SK-N-SH treated with all-trans-retinoic acid at 6 μM for 48 hours (cell line): ENCODE measurements around the gene TK1.

Experiments
- ATAC-seq: fragments of 200-7000 bp; cut with Tn5 transposase; 3 replicates; pipeline ENCODE4 v1.9.1; 2020; ENCODE audit warnings: mild to moderate bottlenecking, moderate library complexity
- ARNTL ChIP-seq: fragments of 450-650 bp; formaldehyde crosslinking; IDR thresholded peaks from 2 replicates; pipeline ENCODE4 v1.5.0; 2020; ENCODE audit warnings: low read depth, mild to moderate bottlenecking, moderate library complexity, borderline replicate concordance
- BACH2 ChIP-seq: fragments of 250-450 bp; sonication (Bioruptor Pico); IDR thresholded peaks from 2 replicates; pipeline ENCODE4 v1.9.0; 2021; ENCODE audit warnings: mild to moderate bottlenecking, borderline replicate concordance
- CSDC2 ChIP-seq: fragments of 250-450 bp; sonication (Bioruptor Pico); IDR thresholded peaks from 2 replicates; pipeline ENCODE4 v1.5.0; 2020; ENCODE audit warnings: mild to moderate bottlenecking, moderate library complexity
- CSRNP3 ChIP-seq: fragments of 250-450 bp; sonication (Bioruptor Pico); IDR thresholded peaks from 2 replicates; pipeline ENCODE4 v1.5.1; 2021; ENCODE audit warnings: mild to moderate bottlenecking, moderate library complexity
- ESRRG ChIP-seq: fragments of 250-450 bp; sonication (Bioruptor Pico); IDR thresholded peaks from 2 replicates; pipeline ENCODE4 v1.6.1; 2021; ENCODE audit warnings: mild to moderate bottlenecking
- GLIS3 ChIP-seq: fragments of 250-450 bp; sonication (Bioruptor Pico); IDR thresholded peaks from 2 replicates; pipeline ENCODE4 v1.5.0; 2020; ENCODE audit warnings: mild to moderate bottlenecking, moderate library complexity
- ISL1 ChIP-seq: fragments of 250-450 bp; sonication (Bioruptor Pico); IDR thresholded peaks from 2 replicates; pipeline ENCODE4 v2.1.2; 2022; ENCODE audit warnings: mild to moderate bottlenecking, moderate library complexity
- PATZ1 ChIP-seq: fragments of 250-450 bp; sonication (Bioruptor Pico); IDR thresholded peaks from 2 replicates; pipeline ENCODE4 v1.8.0; 2020; ENCODE audit warnings: mild to moderate bottlenecking, moderate library complexity, borderline replicate concordance
- PPARA ChIP-seq: fragments of 250-450 bp; sonication (Bioruptor Pico); IDR thresholded peaks from 2 replicates; pipeline ENCODE4 v1.5.0; 2020; ENCODE audit warnings: mild to moderate bottlenecking, borderline replicate concordance
- RARB ChIP-seq: fragments of 250-450 bp; sonication (Bioruptor Pico); IDR thresholded peaks from 2 replicates; pipeline ENCODE4 v1.8.0; 2021; ENCODE audit warnings: mild to moderate bottlenecking, moderate library complexity
- SNAI2 ChIP-seq: fragments of 250-450 bp; sonication (Bioruptor Pico); IDR thresholded peaks from 2 replicates; pipeline ENCODE4 v1.5.0; 2020; ENCODE audit warnings: mild to moderate bottlenecking, moderate library complexity
- TCF4 ChIP-seq: fragments of 250-450 bp; sonication (Bioruptor Pico); IDR thresholded peaks from 2 replicates; pipeline ENCODE4 v1.8.0; 2021; ENCODE audit warnings: mild to moderate bottlenecking, moderate library complexity, borderline replicate concordance
- ZC3H10 ChIP-seq: fragments of 250-450 bp; sonication (Bioruptor Pico); IDR thresholded peaks from 2 replicates; pipeline ENCODE4 v1.5.1; 2021; ENCODE audit warnings: mild to moderate bottlenecking, moderate library complexity
- ZFP30 ChIP-seq: fragments of 450-650 bp; formaldehyde crosslinking; IDR thresholded peaks from 2 replicates; pipeline ENCODE4 v1.5.0; 2022; ENCODE audit warnings: mild to moderate bottlenecking, moderate library complexity
- ZNF70 ChIP-seq: fragments of 450-650 bp; formaldehyde crosslinking; IDR thresholded peaks from 2 replicates; pipeline ENCODE4 v1.5.0; 2020; ENCODE audit warnings: mild to moderate bottlenecking, moderate library complexity
- ZNF8 ChIP-seq: fragments of 450-650 bp; formaldehyde crosslinking; IDR thresholded peaks from 2 replicates; pipeline ENCODE4 v1.5.0; 2020; ENCODE audit warnings: mild to moderate bottlenecking, moderate library complexity
- TF ChIP-seq, protein P1 (sequence below): fragments of 250-450 bp; sonication (Bioruptor Pico); IDR thresholded peaks from 2 replicates; pipeline ENCODE4 v1.8.0; 2021; ENCODE audit warnings: low read depth, mild to moderate bottlenecking, moderate library complexity, borderline replicate concordance
- TF ChIP-seq, protein P2 (sequence below): fragments of 250-450 bp; sonication (Bioruptor Pico); IDR thresholded peaks from 2 replicates; pipeline ENCODE4 v1.5.0; 2020; ENCODE audit warnings: mild to moderate bottlenecking, moderate library complexity

TK1 gene

DNA sequence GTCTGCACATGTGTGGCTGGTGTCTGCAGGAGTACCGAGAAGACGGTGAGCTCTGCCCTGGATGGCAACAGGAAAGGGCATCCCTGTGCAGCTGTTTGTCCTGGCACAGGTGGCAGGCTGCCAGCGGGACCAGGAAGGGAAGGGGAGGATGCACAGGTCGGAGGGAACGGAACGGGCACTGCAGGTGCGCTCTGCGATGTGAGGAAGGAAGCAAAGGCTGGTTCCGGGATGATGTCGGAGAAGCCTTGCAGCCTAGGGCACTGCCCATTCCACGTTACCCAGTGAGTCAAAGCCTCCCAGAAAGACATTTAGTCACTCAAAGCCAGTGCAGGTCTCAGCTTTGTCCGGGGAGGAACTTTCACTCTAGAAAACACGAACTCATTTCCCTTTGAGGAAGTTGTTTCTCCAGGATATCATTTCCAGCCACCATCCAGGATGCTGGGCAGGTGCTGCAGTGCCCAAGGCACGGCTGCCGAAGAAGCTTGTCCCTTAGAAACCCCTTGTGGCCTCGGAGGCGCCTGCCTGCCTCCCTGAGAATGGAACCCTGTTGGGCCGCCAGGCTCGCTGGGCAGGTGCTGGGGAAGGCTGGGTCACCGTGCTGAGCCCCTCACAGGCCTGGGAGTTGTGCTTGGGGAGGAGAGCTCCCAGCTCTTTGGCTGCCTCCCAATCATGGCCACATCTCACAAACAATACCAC lies 40.1 kb upstream of the TK1 start:
- ATAC-seq: peak; percentile 13
- TF ChIP-seq, protein P1, sequence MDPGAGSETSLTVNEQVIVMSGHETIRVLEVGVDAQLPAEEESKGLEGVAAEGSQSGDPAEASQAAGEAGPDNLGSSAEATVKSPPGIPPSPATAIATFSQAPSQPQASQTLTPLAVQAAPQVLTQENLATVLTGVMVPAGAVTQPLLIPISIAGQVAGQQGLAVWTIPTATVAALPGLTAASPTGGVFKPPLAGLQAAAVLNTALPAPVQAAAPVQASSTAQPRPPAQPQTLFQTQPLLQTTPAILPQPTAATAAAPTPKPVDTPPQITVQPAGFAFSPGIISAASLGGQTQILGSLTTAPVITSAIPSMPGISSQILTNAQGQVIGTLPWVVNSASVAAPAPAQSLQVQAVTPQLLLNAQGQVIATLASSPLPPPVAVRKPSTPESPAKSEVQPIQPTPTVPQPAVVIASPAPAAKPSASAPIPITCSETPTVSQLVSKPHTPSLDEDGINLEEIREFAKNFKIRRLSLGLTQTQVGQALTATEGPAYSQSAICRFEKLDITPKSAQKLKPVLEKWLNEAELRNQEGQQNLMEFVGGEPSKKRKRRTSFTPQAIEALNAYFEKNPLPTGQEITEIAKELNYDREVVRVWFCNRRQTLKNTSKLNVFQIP (CRISPR knock-in tag): no peak
- TF ChIP-seq GLIS3 (CRISPR knock-in tag) (no peak), RARB (CRISPR knock-in tag) (no peak), ARNTL (no peak), TCF4 (no peak), ZNF8 (CRISPR knock-in tag) (no peak), SNAI2 (CRISPR knock-in tag) (no peak), CSRNP3 (CRISPR knock-in tag) (no peak), PPARA (CRISPR knock-in tag) (no peak)
- TF ChIP-seq, protein P2, sequence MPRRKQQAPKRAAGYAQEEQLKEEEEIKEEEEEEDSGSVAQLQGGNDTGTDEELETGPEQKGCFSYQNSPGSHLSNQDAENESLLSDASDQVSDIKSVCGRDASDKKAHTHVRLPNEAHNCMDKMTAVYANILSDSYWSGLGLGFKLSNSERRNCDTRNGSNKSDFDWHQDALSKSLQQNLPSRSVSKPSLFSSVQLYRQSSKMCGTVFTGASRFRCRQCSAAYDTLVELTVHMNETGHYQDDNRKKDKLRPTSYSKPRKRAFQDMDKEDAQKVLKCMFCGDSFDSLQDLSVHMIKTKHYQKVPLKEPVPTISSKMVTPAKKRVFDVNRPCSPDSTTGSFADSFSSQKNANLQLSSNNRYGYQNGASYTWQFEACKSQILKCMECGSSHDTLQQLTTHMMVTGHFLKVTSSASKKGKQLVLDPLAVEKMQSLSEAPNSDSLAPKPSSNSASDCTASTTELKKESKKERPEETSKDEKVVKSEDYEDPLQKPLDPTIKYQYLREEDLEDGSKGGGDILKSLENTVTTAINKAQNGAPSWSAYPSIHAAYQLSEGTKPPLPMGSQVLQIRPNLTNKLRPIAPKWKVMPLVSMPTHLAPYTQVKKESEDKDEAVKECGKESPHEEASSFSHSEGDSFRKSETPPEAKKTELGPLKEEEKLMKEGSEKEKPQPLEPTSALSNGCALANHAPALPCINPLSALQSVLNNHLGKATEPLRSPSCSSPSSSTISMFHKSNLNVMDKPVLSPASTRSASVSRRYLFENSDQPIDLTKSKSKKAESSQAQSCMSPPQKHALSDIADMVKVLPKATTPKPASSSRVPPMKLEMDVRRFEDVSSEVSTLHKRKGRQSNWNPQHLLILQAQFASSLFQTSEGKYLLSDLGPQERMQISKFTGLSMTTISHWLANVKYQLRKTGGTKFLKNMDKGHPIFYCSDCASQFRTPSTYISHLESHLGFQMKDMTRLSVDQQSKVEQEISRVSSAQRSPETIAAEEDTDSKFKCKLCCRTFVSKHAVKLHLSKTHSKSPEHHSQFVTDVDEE (CRISPR knock-in tag): no peak

DNA sequence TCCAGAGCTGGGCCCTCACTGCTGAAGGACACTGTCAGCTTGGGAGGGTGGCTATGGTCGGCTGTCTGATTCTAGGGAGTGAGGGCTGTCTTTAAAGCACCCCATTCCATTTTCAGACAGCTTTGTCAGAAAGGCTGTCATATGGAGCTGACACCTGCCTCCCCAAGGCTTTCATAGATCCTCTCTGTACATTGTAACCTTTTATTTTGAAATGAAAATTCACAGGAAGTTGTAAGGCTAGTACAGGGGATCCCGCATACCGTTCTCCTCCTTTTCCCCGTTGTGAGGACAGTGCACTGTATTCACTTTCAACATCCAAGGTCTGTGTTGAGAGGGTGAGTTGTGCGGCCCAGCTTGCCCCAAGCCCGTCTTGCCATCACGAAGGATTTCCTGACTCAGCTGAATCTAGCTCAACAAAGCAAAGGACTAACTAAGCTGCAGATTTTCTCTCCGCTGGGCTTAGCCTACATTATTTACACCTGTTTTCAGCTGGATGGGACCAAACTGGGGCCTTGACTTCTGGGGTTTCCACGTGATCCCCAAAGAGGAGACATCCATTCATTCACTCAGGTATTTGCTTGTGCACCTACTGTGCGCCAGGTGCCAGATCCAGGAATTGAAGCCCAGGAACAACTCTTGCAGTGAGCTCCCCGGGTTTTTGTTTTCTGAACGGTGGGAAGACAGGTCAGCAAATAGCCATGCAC lies 39.4 kb upstream of the TK1 start:
- ATAC-seq: peak; percentile 5; the same call in 2 of the 3 replicates

GRCh38 chr17:78225088-78225865 lies 38.4 kb upstream of the TK1 start:
- TF ChIP-seq TCF4: no peak
- peak; percentile 43; the same call in 1 of the 2 replicates for TF ChIP-seq BACH2 (CRISPR knock-in tag)
- TF ChIP-seq, all 23 proteins: peak for 1
- ATAC-seq: peak; percentile 36

More for the DNA sequence above, 39.4 kb upstream of the TK1 start:
- no peak for TF ChIP-seq ZFP30
- no peak for TF ChIP-seq ZNF70 (CRISPR knock-in tag)
- no peak for TF ChIP-seq BACH2 (CRISPR knock-in tag)
- no peak for TF ChIP-seq TCF4
- no peak for TF ChIP-seq GLIS3 (CRISPR knock-in tag)
- TF ChIP-seq PATZ1 (CRISPR knock-in tag): no peak
- no peak for TF ChIP-seq ZC3H10
- TF ChIP-seq ESRRG (CRISPR knock-in tag): no peak
- TF ChIP-seq ARNTL: no peak
- TF ChIP-seq ZNF8 (CRISPR knock-in tag): no peak
- no peak for TF ChIP-seq CSDC2
- no peak for TF ChIP-seq ISL1 (CRISPR knock-in tag)
- no peak for TF ChIP-seq PPARA (CRISPR knock-in tag)
